Measurements from ENCODE around the gene EEF1AKMT4.
A peak's percentile ranks its signal among the peaks of the same experiment; 100 is the strongest.

Gene EEF1AKMT4

GRCh38 chr3:184234671-184235380, 14.6 kb upstream of the EEF1AKMT4 start:
- no peak overlapping the region for H3K27ac ChIP-seq
- DNase-seq (ENCODE audit: low read depth, low spot score), result no peak

- no peak overlapping the region for H3K27ac ChIP-seq
- no peak for DNase-seq (ENCODE audit: low read depth, low spot score)
Observed at GRCh38 chr3:184235381-184236032, 14.0 kb upstream of the EEF1AKMT4 start.

GRCh38 chr3:184236033-184236410, 13.4 kb upstream of the EEF1AKMT4 start:
- H3K27ac ChIP-seq, result no peak overlapping the region
- DNase-seq (ENCODE audit: low read depth, low spot score), result no peak

GRCh38 chr3:184236636-184237035, 12.8 kb upstream of the EEF1AKMT4 start:
- no peak overlapping the region for H3K27ac ChIP-seq
- no peak for DNase-seq (ENCODE audit: low read depth, low spot score)

- DNase-seq (ENCODE audit: low read depth, low spot score), result no peak
Observed at GRCh38 chr3:184237211-184237610, 12.3 kb upstream of the EEF1AKMT4 start.

GRCh38 chr3:184237807-184238206, 11.7 kb upstream of the EEF1AKMT4 start:
- H3K27ac ChIP-seq, result no peak overlapping the region
- no peak for DNase-seq (ENCODE audit: low read depth, low spot score)

More at GRCh38 chr3:184237211-184237610, 12.3 kb upstream of the EEF1AKMT4 start:
- H3K27ac ChIP-seq, result no peak overlapping the region

- DNase-seq (ENCODE audit: low read depth, low spot score), result no peak
- no peak overlapping the region for H3K27ac ChIP-seq
Observed at GRCh38 chr3:184238246-184238818, 11.1 kb upstream of the EEF1AKMT4 start.

GRCh38 chr3:184239221-184239620, 10.3 kb upstream of the EEF1AKMT4 start:
- no peak for DNase-seq (ENCODE audit: low read depth, low spot score)
- H3K27ac ChIP-seq, result no peak overlapping the region

- H3K27ac ChIP-seq, result no peak overlapping the region
- DNase-seq (ENCODE audit: low read depth, low spot score), result no peak
Observed at GRCh38 chr3:184239708-184240107, 9.8 kb upstream of the EEF1AKMT4 start.

- no peak for DNase-seq (ENCODE audit: low read depth, low spot score)
Observed at GRCh38 chr3:184240384-184241140, 8.9 kb upstream of the EEF1AKMT4 start.

GRCh38 chr3:184241141-184241446, 8.4 kb upstream of the EEF1AKMT4 start:
- no peak for DNase-seq (ENCODE audit: low read depth, low spot score)
- H3K27ac ChIP-seq, result no peak overlapping the region

More at GRCh38 chr3:184240384-184241140, 8.9 kb upstream of the EEF1AKMT4 start:
- H3K27ac ChIP-seq, result no peak overlapping the region

- DNase-seq (ENCODE audit: low read depth, low spot score), result no peak
- H3K27ac ChIP-seq, result no peak overlapping the region
Observed at GRCh38 chr3:184241447-184242296, 7.8 kb upstream of the EEF1AKMT4 start.

GRCh38 chr3:184242297-184242685, 7.2 kb upstream of the EEF1AKMT4 start:
- no peak for DNase-seq (ENCODE audit: low read depth, low spot score)
- no peak overlapping the region for H3K27ac ChIP-seq

- peak; percentile 46 for DNase-seq (ENCODE audit: low read depth, low spot score)
- peak within 1 kb of the TSS; percentile 91 for H3K27ac ChIP-seq
Observed at GRCh38 chr3:184248454-184249411, 739 bp upstream of the EEF1AKMT4 start, which contains the start of gene ALG3. Gene ALG3, minus strand, starts transcription at chr3:184248962. Its CDS starts 22 bp downstream, at chr3:184248940.

- DNase-seq (ENCODE audit: low read depth, low spot score), result peak; percentile 52
- H3K27ac ChIP-seq, result peak overlapping the region; percentile 91
Observed at GRCh38 chr3:184250167-184250828, 826 bp downstream of the EEF1AKMT4 start.

GRCh38 chr3:184255291-184256039, 6.0 kb downstream of the EEF1AKMT4 start:
- peak; percentile 73 for DNase-seq (ENCODE audit: low read depth, low spot score)
- H3K27ac ChIP-seq, result peak overlapping the region; percentile 51

GRCh38 chr3:184257083-184257915, 7.8 kb downstream of the EEF1AKMT4 start:
- no peak overlapping the region for H3K27ac ChIP-seq
- DNase-seq (ENCODE audit: low read depth, low spot score), result no peak

Data from epithelial cell of prostate (primary cell).